SU-DHL-6 (cell line): ENCODE data around the gene FHIP1B.

Source experiments
- H2AFZ ChIP-seq: fragments of 200-600 bp; sonication (generic); 2 replicates; pipeline ENCODE4 v1.6.1; 2014; ENCODE audit warnings: low read depth, mild to moderate bottlenecking, moderate library complexity, mixed read lengths, antibody characterized with exemption, low read length; ENCODE audit not compliant: severe bottlenecking
- H3F3A ChIP-seq: fragments of 200-600 bp; shearing (Covaris generic); 2 replicates; pipeline ENCODE4 v1.6.0; 2016; ENCODE audit warnings: antibody characterized with exemption, mild to moderate bottlenecking; ENCODE audit not compliant: insufficient read depth
- H3K27ac ChIP-seq: fragments of 200-600 bp; sonication (generic); 2 replicates; pipeline ENCODE4 v1.5.1; 2016; ENCODE audit warnings: low read depth, mild to moderate bottlenecking, low read length, moderate library complexity, mixed read lengths
- H3K27me3 ChIP-seq: fragments of 200-600 bp; sonication (generic), shearing (Covaris generic); 2 replicates; pipeline ENCODE4 v1.6.0; 2014; ENCODE audit warnings: mild to moderate bottlenecking, low read length
- H3K36me3 ChIP-seq: fragments of 200-600 bp; sonication (generic); 2 replicates; pipeline ENCODE4 v1.6.1; 2014; ENCODE audit warnings: mild to moderate bottlenecking, low read length, mixed read lengths
- H3K4me2 ChIP-seq: fragments of 300-600, 200-600 bp; shearing (Covaris generic), sonication (generic); 2 replicates; pipeline ENCODE4 v1.6.0; 2014; ENCODE audit warnings: low read length, low read depth, mild to moderate bottlenecking; ENCODE audit not compliant: poor library complexity, severe bottlenecking
- H3K4me3 ChIP-seq: fragments of 200-600 bp; sonication (generic); 2 replicates; pipeline ENCODE4 v1.5.1; 2014; ENCODE audit warnings: antibody characterized with exemption, low read length, mild to moderate bottlenecking, mixed read lengths; ENCODE audit not compliant: insufficient read depth, poor library complexity, severe bottlenecking
- H3K79me2 ChIP-seq: fragments of 200-600 bp; sonication (generic); 2 replicates; pipeline ENCODE4 v1.6.1; 2014; ENCODE audit warnings: mild to moderate bottlenecking, low read length, moderate library complexity; ENCODE audit not compliant: insufficient read depth
- H3K9ac ChIP-seq: fragments of 200-600 bp; sonication (generic); 2 replicates; pipeline ENCODE4 v1.7.0; 2014; ENCODE audit warnings: mild to moderate bottlenecking, low read length
- H3K9me2 ChIP-seq: fragments of 200-600 bp; sonication (generic); replicated peaks from 2 replicates; pipeline ENCODE4 v1.6.1; 2014; ENCODE audit warnings: low read length; ENCODE audit not compliant: insufficient read depth
- H3K9me3 ChIP-seq: fragments of 200-600 bp; sonication (generic); 2 replicates; pipeline ENCODE4 v1.6.1; 2014; ENCODE audit warnings: low read length, mixed read lengths; ENCODE audit not compliant: insufficient read depth
- H4K20me1 ChIP-seq: fragments of 200-600 bp; sonication (generic); 2 replicates; pipeline ENCODE4 v1.6.1; 2014; ENCODE audit warnings: low read depth, mild to moderate bottlenecking, antibody characterized with exemption, low read length, moderate library complexity, mixed read lengths
- CTCF ChIP-seq: fragments of 200-600 bp; sonication (generic); IDR thresholded peaks from one replicate; pipeline ENCODE4 v1.5.1; 2017; ENCODE audit warnings: antibody characterized with exemption, mild to moderate bottlenecking, low read length, moderate library complexity; ENCODE audit not compliant: insufficient read depth, poor library complexity, severe bottlenecking
- EZH2phosphoT487 ChIP-seq: fragments of 200-600 bp; sonication (generic), shearing (Covaris generic); conservative IDR thresholded peaks from 2 replicates; pipeline ENCODE4 v1.6.1; 2018; ENCODE audit warnings: mild to moderate bottlenecking, antibody characterized with exemption, low read length, moderate library complexity, mixed read lengths

FHIP1B gene

GRCh38 chr11:6202041-6202440 lies 32.4 kb downstream of the FHIP1B start:
- Histone ChIP-seq H3K9ac (no peak overlapping the region), H3F3A (no peaks in the 10 kb centered on the region), H3K36me3 (no peaks in the 10 kb centered on the region), H3K79me2 (no peaks in the 10 kb centered on the region), H3K27me3 (no peaks in the 10 kb centered on the region), H3K9me2 (no peaks in the 10 kb centered on the region), H3K27ac (no peak overlapping the region), H3K4me2 (no peak overlapping the region), H4K20me1 (no peaks in the 10 kb centered on the region), H3K9me3 (no peaks in the 10 kb centered on the region), H2AFZ (no peak overlapping the region), H3K4me3 (no peak overlapping the region)
- TF ChIP-seq CTCF (no peak), EZH2phosphoT487 (no peak)

GRCh38 chr11:6201481-6201880 lies 33.0 kb downstream of the FHIP1B start:
- H3K36me3 ChIP-seq: no peaks in the 10 kb centered on the region
- H3K9me3 ChIP-seq: no peaks in the 10 kb centered on the region
- no peaks in the 10 kb centered on the region for H4K20me1 ChIP-seq
- H3K4me2 ChIP-seq: no peak overlapping the region
- no peaks in the 10 kb centered on the region for H3K9me2 ChIP-seq
- H3K9ac ChIP-seq: no peak overlapping the region
- no peaks in the 10 kb centered on the region for H3K27me3 ChIP-seq
- no peak overlapping the region for H2AFZ ChIP-seq
- no peaks in the 10 kb centered on the region for H3F3A ChIP-seq
- no peaks in the 10 kb centered on the region for H3K79me2 ChIP-seq
- H3K27ac ChIP-seq: no peak overlapping the region
- H3K4me3 ChIP-seq: no peak overlapping the region
- no peak for TF ChIP-seq EZH2phosphoT487

GRCh38 chr11:6200975-6201374 lies 33.5 kb downstream of the FHIP1B start:
- Histone ChIP-seq H2AFZ (no peak overlapping the region), H3K27ac (no peak overlapping the region), H3K9me3 (no peaks in the 10 kb centered on the region), H3K9ac (no peak overlapping the region), H3K9me2 (no peaks in the 10 kb centered on the region), H3K4me2 (no peak overlapping the region), H3K27me3 (no peaks in the 10 kb centered on the region), H3K4me3 (no peak overlapping the region), H3F3A (no peaks in the 10 kb centered on the region), H4K20me1 (no peaks in the 10 kb centered on the region), H3K79me2 (no peaks in the 10 kb centered on the region), H3K36me3 (no peaks in the 10 kb centered on the region)
- TF ChIP-seq EZH2phosphoT487 (no peak), CTCF (no peak)

- TF ChIP-seq CTCF (no peak), EZH2phosphoT487 (no peak)
- H3K36me3 ChIP-seq: no peaks in the 10 kb centered on the region
- H4K20me1 ChIP-seq: no peaks in the 10 kb centered on the region
- H3K9ac ChIP-seq: no peak within 1 kb of the TSS
- no peaks in the 10 kb centered on the region for H3K9me2 ChIP-seq
- H3K27me3 ChIP-seq: no peaks in the 10 kb centered on the region
- no peaks in the 10 kb centered on the region for H3K9me3 ChIP-seq
- no peak within 1 kb of the TSS for H3K27ac ChIP-seq
- no peak within 1 kb of the TSS for H2AFZ ChIP-seq
- no peak within 1 kb of the TSS for H3K4me2 ChIP-seq
- H3F3A ChIP-seq: no peaks in the 10 kb centered on the region
- no peak within 1 kb of the TSS for H3K4me3 ChIP-seq
- H3K79me2 ChIP-seq: no peaks in the 10 kb centered on the region
These were observed 35.1 kb downstream of the FHIP1B start, which contains the start of gene OR52W1 for GRCh38 chr11:6199174-6199810. OR52W1 (plus strand) TSS chr11:6199224; CDS start chr11:6199224, 0 bp downstream.
